NOMO-1 treated with dmso at 0.1 percent for 144 hours (cell line): ENCODE data around the gene RPL41.
"Not testable (repeated sequence)": the region's sequence is repeated elsewhere in the genome, so short reads cannot be mapped to it uniquely, and the experiment has no call there.

Source experiments
- DNase-seq: peaks from one replicate; lab custom pipeline; 2025; ENCODE audit not compliant: unreplicated experiment; lab: John Stamatoyannopoulos, UW

Gene RPL41

GRCh38 chr12:56116267-56117081 is at the start of gene RPL41:
RPL41 (plus strand) TSS chr12:56116633.
- peak; percentile 91 for DNase-seq

- no peak for DNase-seq
Observed at GRCh38 chr12:56071648-56072047, 44.8 kb upstream of the RPL41 start.

GRCh38 chr12:56074396-56074795 is 42.0 kb upstream of the RPL41 start:
- no peak for DNase-seq

- DNase-seq, result not testable (repeated sequence)
Observed at GRCh38 chr12:56077966-56078365, 38.5 kb upstream of the RPL41 start.

- DNase-seq, result no peak
Observed at GRCh38 chr12:56078427-56078826, 38.0 kb upstream of the RPL41 start.

GRCh38 chr12:56078931-56079722 is 37.3 kb upstream of the RPL41 start:
- DNase-seq, result peak; percentile 32

GRCh38 chr12:56079723-56080555 is 36.5 kb upstream of the RPL41 start, which contains the start of gene ERBB3:
ERBB3 (plus strand) TSS chr12:56080165; CDS start chr12:56080301, 136 bp downstream.
- DNase-seq, result peak; percentile 64

- no peak for DNase-seq
Observed at GRCh38 chr12:56080556-56081138, 35.8 kb upstream of the RPL41 start.

GRCh38 chr12:56081393-56082347 is 34.8 kb upstream of the RPL41 start:
- DNase-seq, result no peak

- DNase-seq, result no peak
Observed at GRCh38 chr12:56082382-56082781, 34.1 kb upstream of the RPL41 start.

GRCh38 chr12:56082967-56083366 is 33.5 kb upstream of the RPL41 start:
- no peak for DNase-seq

- no peak for DNase-seq
Observed at GRCh38 chr12:56084958-56085543, 31.4 kb upstream of the RPL41 start.

GRCh38 chr12:56086096-56086495 is 30.3 kb upstream of the RPL41 start:
- DNase-seq, result no peak

- no peak for DNase-seq
Observed at GRCh38 chr12:56086608-56087007, 29.8 kb upstream of the RPL41 start.

- no peak for DNase-seq
Observed at GRCh38 chr12:56087220-56087619, 29.2 kb upstream of the RPL41 start.

- DNase-seq, result no peak
Observed at GRCh38 chr12:56097738-56098137, 18.7 kb upstream of the RPL41 start.

GRCh38 chr12:56098592-56098991 is 17.8 kb upstream of the RPL41 start:
- no peak for DNase-seq

GRCh38 chr12:56099787-56100186 is 16.6 kb upstream of the RPL41 start:
- DNase-seq, result no peak

- DNase-seq, result no peak
Observed at GRCh38 chr12:56101045-56101444, 15.4 kb upstream of the RPL41 start.
